ENCODE measurements around the gene KAT2B. TPM values are rescaled to one million over a fixed set of nuclear protein-coding genes. Genes with fewer than 3 reads are reported as not detected.

KAT2B gene
- total RNA-seq, 1 experiment from 2014 or later: 3.7 TPM

DNA sequence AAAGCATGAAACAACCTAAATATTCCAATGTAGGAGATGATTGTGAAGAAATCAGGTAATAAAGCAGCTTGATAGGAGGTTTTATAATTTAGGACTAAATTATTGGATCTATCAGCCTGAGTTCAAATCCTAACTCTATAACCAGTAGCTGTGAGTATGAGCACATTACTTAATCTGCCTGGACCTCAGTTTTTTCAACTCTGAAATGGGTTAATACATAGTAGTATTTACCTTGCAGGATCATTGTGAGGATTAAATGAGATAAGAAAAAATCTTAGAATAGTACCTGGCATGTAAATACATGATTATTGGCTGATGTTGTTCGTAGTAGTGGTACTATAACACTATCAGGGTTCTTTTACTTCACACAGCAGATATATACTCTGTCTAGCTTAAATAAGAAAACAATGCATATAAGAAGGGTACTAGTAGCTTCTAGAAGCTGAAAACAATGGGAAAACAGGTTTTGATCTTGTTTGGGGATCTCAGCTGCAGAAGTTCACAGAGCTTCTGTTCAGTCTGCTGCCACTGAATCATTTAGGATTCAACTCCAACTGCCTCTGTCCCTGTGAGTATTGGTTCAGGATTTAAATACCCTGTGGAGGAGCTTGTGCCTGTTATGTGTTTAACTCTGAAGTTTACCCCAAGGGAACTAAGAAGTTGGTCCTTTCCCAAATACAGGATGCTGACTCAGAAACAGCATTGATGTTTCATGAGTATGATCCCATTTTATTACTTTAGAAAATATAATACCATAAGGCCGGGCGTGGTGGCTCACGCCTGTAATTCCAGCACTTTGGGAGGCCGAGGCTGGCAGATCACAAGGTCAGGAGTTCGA is 34.2 kb downstream of the KAT2B start:
- Histone ChIP-seq H3K27ac (ENCODE audit: low read depth, low read length) (no peak overlapping the region), H3K9me2 (ENCODE audit: insufficient read depth) (no peaks in the 10 kb centered on the region), H3K36me3 (ENCODE audit: control insufficient read depth in 1 of 2, insufficient read depth in 2 of 2, low read length in 2 of 2) (no peaks in the 10 kb centered on the region), H3K4me3 (replicated peaks in 1 of 2; ENCODE audit: low read depth in 1 of 2, low read length in 2 of 2) (no peak overlapping the region), H3K27me3 (ENCODE audit: insufficient read depth, low read length) (no peaks in the 10 kb centered on the region), H3K4me1 (ENCODE audit: control insufficient read depth in 1 of 2, insufficient read depth in 2 of 2, low read length in 2 of 2) (no peaks in the 10 kb centered on the region), H3K9me3 (ENCODE audit: control insufficient read depth in 1 of 2, insufficient read depth in 1 of 2, low read depth in 1 of 2, low read length in 2 of 2) (no peaks in the 10 kb centered on the region), H3K4me2 (ENCODE audit: low read length) (no peak overlapping the region), H3K79me2 (ENCODE audit: insufficient read depth, low read length) (no peaks in the 10 kb centered on the region), H2AFZ (ENCODE audit: low read depth, low read length, poor library complexity, severe bottlenecking) (no peak overlapping the region), H4K20me1 (ENCODE audit: insufficient read depth) (no peaks in the 10 kb centered on the region), H3K9ac (ENCODE audit: low read length) (no peak overlapping the region)
- TF ChIP-seq ZFX (IDR thresholded peaks at IDR 0.05) (no peak), ATF3 (IDR thresholded peaks at IDR 0.05) (no peak)
- ATAC-seq (no peak), DNase-seq (ENCODE audit: low read depth, low spot score) (no peak)
- RAD21 ChIA-PET (ENCODE audit: low non-redundant PET in 1 of 2, low total read pairs in 2 of 2, uncharacterized antibody in 2 of 2, unreplicated experiment in 2 of 2): no interaction called here
- BruUV-seq (replicated peaks): no TSS peak
- CTCF ChIA-PET: no interaction called here
- POLR2A ChIA-PET: no interaction called here
- intact Hi-C loops (cut with micrococcal nuclease): no loop called here

- DNase-seq (ENCODE audit: low read depth, low spot score): no peak
- no peak overlapping the region for H3K4me2 ChIP-seq (ENCODE audit: low read length)
- POLR2A ChIA-PET: no interaction called here
- BruUV-seq (replicated peaks): no TSS peak
- no peaks in the 10 kb centered on the region for H3K27me3 ChIP-seq (ENCODE audit: insufficient read depth, low read length)
- H3K9ac ChIP-seq (ENCODE audit: low read length): no peak overlapping the region
- ATAC-seq: no peak
- no peaks in the 10 kb centered on the region for H4K20me1 ChIP-seq (ENCODE audit: insufficient read depth)
- no peaks in the 10 kb centered on the region for H3K4me1 ChIP-seq (ENCODE audit: control insufficient read depth in 1 of 2, insufficient read depth in 2 of 2, low read length in 2 of 2)
- no peak overlapping the region for H3K4me3 ChIP-seq (replicated peaks in 1 of 2; ENCODE audit: low read depth in 1 of 2, low read length in 2 of 2)
- H3K79me2 ChIP-seq (ENCODE audit: insufficient read depth, low read length): no peaks in the 10 kb centered on the region
- RAD21 ChIA-PET (ENCODE audit: low non-redundant PET in 1 of 2, low total read pairs in 2 of 2, uncharacterized antibody in 2 of 2, unreplicated experiment in 2 of 2): no interaction called here
- no peaks in the 10 kb centered on the region for H3K9me2 ChIP-seq (ENCODE audit: insufficient read depth)
- CTCF ChIA-PET: no interaction called here
- H3K36me3 ChIP-seq (ENCODE audit: control insufficient read depth in 1 of 2, insufficient read depth in 2 of 2, low read length in 2 of 2): no peaks in the 10 kb centered on the region
- no peak overlapping the region for H2AFZ ChIP-seq (ENCODE audit: low read depth, low read length, poor library complexity, severe bottlenecking)
- H3K9me3 ChIP-seq (ENCODE audit: control insufficient read depth in 1 of 2, insufficient read depth in 1 of 2, low read depth in 1 of 2, low read length in 2 of 2): no peaks in the 10 kb centered on the region
- intact Hi-C loops (cut with micrococcal nuclease): no loop called here
- no peak overlapping the region for H3K27ac ChIP-seq (ENCODE audit: low read depth, low read length)
- TF ChIP-seq SIN3A (IDR thresholded peaks at IDR 0.05; ENCODE audit: low read depth) (no peak), CEBPB (IDR thresholded peaks at IDR 0.05; ENCODE audit: low read depth) (no peak), EZH2 (IDR thresholded peaks at IDR 0.05) (no peak), CTCF (IDR thresholded peaks at IDR 0.05 in 2 of 3, conservative IDR thresholded peaks at IDR 0.05 in 1 of 3; ENCODE audit: borderline replicate concordance in 1 of 3, insufficient read depth in 1 of 3, low read depth in 2 of 3, low read length in 2 of 3) (no peak), JUND (IDR thresholded peaks at IDR 0.05) (no peak), ATF3 (IDR thresholded peaks at IDR 0.05) (no peak), CBX3 (IDR thresholded peaks at IDR 0.05; ENCODE audit: low read depth) (no peak), FOSL1 (IDR thresholded peaks at IDR 0.05; ENCODE audit: low read depth) (no peak)
- TF ChIP-seq, protein P1, sequence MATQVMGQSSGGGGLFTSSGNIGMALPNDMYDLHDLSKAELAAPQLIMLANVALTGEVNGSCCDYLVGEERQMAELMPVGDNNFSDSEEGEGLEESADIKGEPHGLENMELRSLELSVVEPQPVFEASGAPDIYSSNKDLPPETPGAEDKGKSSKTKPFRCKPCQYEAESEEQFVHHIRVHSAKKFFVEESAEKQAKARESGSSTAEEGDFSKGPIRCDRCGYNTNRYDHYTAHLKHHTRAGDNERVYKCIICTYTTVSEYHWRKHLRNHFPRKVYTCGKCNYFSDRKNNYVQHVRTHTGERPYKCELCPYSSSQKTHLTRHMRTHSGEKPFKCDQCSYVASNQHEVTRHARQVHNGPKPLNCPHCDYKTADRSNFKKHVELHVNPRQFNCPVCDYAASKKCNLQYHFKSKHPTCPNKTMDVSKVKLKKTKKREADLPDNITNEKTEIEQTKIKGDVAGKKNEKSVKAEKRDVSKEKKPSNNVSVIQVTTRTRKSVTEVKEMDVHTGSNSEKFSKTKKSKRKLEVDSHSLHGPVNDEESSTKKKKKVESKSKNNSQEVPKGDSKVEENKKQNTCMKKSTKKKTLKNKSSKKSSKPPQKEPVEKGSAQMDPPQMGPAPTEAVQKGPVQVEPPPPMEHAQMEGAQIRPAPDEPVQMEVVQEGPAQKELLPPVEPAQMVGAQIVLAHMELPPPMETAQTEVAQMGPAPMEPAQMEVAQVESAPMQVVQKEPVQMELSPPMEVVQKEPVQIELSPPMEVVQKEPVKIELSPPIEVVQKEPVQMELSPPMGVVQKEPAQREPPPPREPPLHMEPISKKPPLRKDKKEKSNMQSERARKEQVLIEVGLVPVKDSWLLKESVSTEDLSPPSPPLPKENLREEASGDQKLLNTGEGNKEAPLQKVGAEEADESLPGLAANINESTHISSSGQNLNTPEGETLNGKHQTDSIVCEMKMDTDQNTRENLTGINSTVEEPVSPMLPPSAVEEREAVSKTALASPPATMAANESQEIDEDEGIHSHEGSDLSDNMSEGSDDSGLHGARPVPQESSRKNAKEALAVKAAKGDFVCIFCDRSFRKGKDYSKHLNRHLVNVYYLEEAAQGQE (IDR thresholded peaks at IDR 0.05; ENCODE audit: low read depth): no peak
- TF ChIP-seq, protein P2, sequence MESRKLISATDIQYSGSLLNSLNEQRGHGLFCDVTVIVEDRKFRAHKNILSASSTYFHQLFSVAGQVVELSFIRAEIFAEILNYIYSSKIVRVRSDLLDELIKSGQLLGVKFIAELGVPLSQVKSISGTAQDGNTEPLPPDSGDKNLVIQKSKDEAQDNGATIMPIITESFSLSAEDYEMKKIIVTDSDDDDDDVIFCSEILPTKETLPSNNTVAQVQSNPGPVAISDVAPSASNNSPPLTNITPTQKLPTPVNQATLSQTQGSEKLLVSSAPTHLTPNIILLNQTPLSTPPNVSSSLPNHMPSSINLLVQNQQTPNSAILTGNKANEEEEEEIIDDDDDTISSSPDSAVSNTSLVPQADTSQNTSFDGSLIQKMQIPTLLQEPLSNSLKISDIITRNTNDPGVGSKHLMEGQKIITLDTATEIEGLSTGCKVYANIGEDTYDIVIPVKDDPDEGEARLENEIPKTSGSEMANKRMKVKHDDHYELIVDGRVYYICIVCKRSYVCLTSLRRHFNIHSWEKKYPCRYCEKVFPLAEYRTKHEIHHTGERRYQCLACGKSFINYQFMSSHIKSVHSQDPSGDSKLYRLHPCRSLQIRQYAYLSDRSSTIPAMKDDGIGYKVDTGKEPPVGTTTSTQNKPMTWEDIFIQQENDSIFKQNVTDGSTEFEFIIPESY (IDR thresholded peaks at IDR 0.05; ENCODE audit: extremely low read depth, insufficient replicate concordance, low read length): no peak
Measured at GRCh38 chr3:20075197-20075596, 35.0 kb downstream of the KAT2B start.
